Neural progenitor cell (in vitro differentiated cells): ENCODE results near the gene GADD45G. TPM values are rescaled to one million over a fixed set of nuclear protein-coding genes. Genes with fewer than 3 reads are reported as not detected.

Experiments used
- DNase-seq: peaks from one replicate; pipeline ENCODE4 v3.0.0-alpha.2; 2016; ENCODE audit warnings: low spot score
- H2AFZ ChIP-seq: fragments of 200-600 bp; sonication (generic); replicated peaks from 2 replicates; pipeline ENCODE4 v1.6.1; 2016; ENCODE audit warnings: antibody characterized with exemption
- H3F3A ChIP-seq: fragments of 200-600 bp; sonication (generic); 2 replicates; pipeline ENCODE4 v1.6.1; 2016; ENCODE audit warnings: antibody characterized with exemption, low read depth
- H3K27ac ChIP-seq: fragments of 200-600 bp; sonication (generic); 2 replicates; pipeline ENCODE4 v1.5.1; 2016; ENCODE audit warnings: mild to moderate bottlenecking
- H3K27me3 ChIP-seq: fragments of 200-600 bp; sonication (generic); 2 replicates; pipeline ENCODE4 v1.6.1; 2016; ENCODE audit warnings: mild to moderate bottlenecking, moderate library complexity
- H3K36me3 ChIP-seq: fragments of 200-600 bp; sonication (generic); 2 replicates; pipeline ENCODE4 v1.5.1; 2016
- H3K4me1 ChIP-seq: fragments of 200-600 bp; sonication (generic); 2 replicates; pipeline ENCODE4 v1.6.1; 2016; ENCODE audit warnings: mixed run types
- H3K4me2 ChIP-seq: fragments of 200-600 bp; sonication (generic); 2 replicates; pipeline ENCODE4 v1.6.1; 2016
- H3K4me3 ChIP-seq: fragments of 200-600 bp; sonication (generic); 2 replicates; pipeline ENCODE4 v1.5.1; 2016
- H3K79me2 ChIP-seq: fragments of 200-600 bp; sonication (generic); 2 replicates; pipeline ENCODE4 v1.6.1; 2016; ENCODE audit warnings: low read depth
- H3K9ac ChIP-seq: fragments of 200-600 bp; sonication (generic); 2 replicates; pipeline ENCODE4 v1.6.1; 2016
- H3K9me3 ChIP-seq: fragments of 200-600 bp; sonication (generic); 2 replicates; pipeline ENCODE4 v1.5.1; 2016; ENCODE audit warnings: low read depth
- H4K20me1 ChIP-seq: fragments of 200-600 bp; sonication (generic); 2 replicates; pipeline ENCODE4 v1.6.1; 2016; ENCODE audit warnings: low read depth
- H3K27ac Mint-ChIP-seq: 3 replicates; pipeline ENCODE4 v1.8.0; 2021; ENCODE audit warnings: mixed read lengths
- H3K27me3 Mint-ChIP-seq: 2 replicates; pipeline ENCODE4 v1.8.0; 2022; ENCODE audit warnings: low read depth, mild to moderate bottlenecking, inconsistent platforms, moderate library complexity, mixed read lengths; ENCODE audit not compliant: insufficient read depth
- H3K36me3 Mint-ChIP-seq: 3 replicates; pipeline ENCODE4 v1.8.0; 2021; ENCODE audit warnings: mixed read lengths
- H3K4me1 Mint-ChIP-seq: 3 replicates; pipeline ENCODE4 v1.8.0; 2021; ENCODE audit warnings: mixed read lengths
- H3K4me3 Mint-ChIP-seq: 3 replicates; pipeline ENCODE4 v1.8.0; 2021; ENCODE audit warnings: mild to moderate bottlenecking, moderate library complexity, mixed read lengths
- H3K9me3 Mint-ChIP-seq: 3 replicates; pipeline ENCODE4 v1.8.0; 2020; ENCODE audit warnings: mixed read lengths
- EZH2 ChIP-seq: fragments of 200-600 bp; sonication (generic); IDR thresholded peaks from 2 replicates; pipeline ENCODE4 v1.6.1; 2017; ENCODE audit warnings: antibody characterized with exemption, mild to moderate bottlenecking, moderate library complexity
- EZH2phosphoT487 ChIP-seq: fragments of 200-600 bp; sonication (generic); IDR thresholded peaks from 2 replicates; pipeline ENCODE4 v1.6.1; 2017; ENCODE audit warnings: antibody characterized with exemption
- total RNA-seq: library from RNA; depleted of rRNA; stranded (reverse); fragments of >200 nt; gene quantifications from 2 replicates; pipeline ENCODE4 v1.2.3, GENCODE V29; 2015; ENCODE audit warnings: low replicate concordance
- TF ChIP-seq, protein P1 (sequence below): fragments of 200-600 bp; sonication (generic); IDR thresholded peaks from 2 replicates; pipeline ENCODE4 v1.5.1; 2017; ENCODE audit warnings: antibody characterized with exemption, mild to moderate bottlenecking

GADD45G gene
- total RNA-seq, 1 donor from 2014 or later = not detected

DNA sequence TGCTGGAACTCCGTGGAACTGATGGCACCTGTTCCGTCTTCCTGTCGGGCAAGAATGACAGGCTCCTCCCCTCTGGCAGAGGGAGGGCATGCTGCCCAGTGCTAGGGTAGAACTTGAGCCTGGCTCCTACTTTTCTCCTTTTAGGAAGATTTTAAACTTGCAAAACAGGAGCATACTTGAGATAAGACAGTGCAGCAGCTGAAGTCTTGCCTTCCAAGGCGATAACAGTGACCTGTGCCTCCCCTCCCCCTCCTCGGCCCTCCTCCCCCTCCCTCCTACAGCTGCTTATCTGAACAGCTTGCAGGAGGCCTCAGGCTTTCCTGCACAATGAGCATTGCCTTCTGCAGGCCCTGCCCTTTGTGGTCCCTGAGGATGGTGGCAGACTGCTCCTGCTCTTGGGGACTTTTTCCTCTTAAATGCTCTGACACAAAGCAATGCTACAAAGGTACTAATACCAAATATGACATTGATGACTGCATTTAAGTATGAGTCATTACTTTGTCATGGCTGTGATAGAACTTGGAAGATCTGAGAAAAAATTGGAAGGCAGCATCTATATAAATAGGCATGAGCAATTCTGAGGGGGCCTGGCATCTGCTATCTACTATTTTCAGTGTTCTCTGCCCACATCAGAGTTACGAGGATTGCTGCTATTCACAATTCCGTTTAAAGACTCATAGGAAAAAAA, 2.0 kb downstream of the GADD45G start:
- no peak for TF ChIP-seq EZH2phosphoT487
- Mint-ChIP-seq H3K36me3 (peaks cover 4% of the 10 kb centered on the region), H3K4me1 (peaks cover 39% of the 10 kb centered on the region), H3K4me3 (peak overlapping the region; percentile 94), H3K9me3 (peaks cover 2% of the 10 kb centered on the region), H3K27me3 (peaks cover 22% of the 10 kb centered on the region), H3K27ac (peak overlapping the region; percentile 33)
- peak; percentile 76 for DNase-seq
- Histone ChIP-seq H4K20me1 (peaks cover 38% of the 10 kb centered on the region), H3K27me3 (peaks cover 76% of the 10 kb centered on the region), H3K9ac (no peak overlapping the region), H3K4me2 (peak overlapping the region; percentile 80), H3K4me1 (peaks cover 45% of the 10 kb centered on the region), H3K4me3 (peak overlapping the region; percentile 48), H3K9me3 (no peaks in the 10 kb centered on the region), H3K79me2 (no peaks in the 10 kb centered on the region), H3K36me3 (no peaks in the 10 kb centered on the region), H3K27ac (no peak overlapping the region), H2AFZ (no peak overlapping the region), H3F3A (peaks cover 33% of the 10 kb centered on the region)

DNA sequence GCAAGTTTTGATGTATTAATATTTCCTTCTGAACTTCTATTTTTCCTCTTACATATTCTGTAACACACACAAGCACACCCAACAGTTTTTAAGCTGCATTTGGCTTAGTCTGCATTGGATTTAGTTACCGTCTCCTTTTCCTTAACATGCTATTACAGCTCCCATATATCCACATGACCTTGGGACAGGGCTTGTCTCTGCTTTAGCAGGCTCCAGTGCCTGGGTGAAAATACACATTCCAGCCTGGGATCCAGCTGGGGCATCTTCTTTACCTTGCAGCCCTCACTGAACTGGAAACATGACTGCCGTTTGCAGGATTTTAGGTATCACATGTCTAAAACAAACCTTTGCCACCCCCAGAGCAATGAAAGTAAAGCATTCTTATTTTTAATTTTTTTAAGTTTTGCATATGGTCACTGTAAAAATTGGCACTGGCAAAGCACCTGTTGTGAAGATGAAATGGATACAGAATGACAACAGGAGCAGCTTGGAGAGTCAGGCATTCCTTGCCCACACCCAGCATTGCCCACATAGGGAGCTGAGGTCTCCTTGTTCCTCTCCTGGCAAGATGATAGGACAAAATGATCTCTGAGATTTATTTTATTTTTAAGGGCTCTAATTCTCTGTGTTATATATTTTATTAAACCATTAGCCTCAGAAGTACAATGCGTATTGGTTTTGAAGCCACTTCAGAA, 4.0 kb downstream of the GADD45G start:
- TF ChIP-seq EZH2 (no peak), EZH2phosphoT487 (no peak)
- TF ChIP-seq, protein P1, sequence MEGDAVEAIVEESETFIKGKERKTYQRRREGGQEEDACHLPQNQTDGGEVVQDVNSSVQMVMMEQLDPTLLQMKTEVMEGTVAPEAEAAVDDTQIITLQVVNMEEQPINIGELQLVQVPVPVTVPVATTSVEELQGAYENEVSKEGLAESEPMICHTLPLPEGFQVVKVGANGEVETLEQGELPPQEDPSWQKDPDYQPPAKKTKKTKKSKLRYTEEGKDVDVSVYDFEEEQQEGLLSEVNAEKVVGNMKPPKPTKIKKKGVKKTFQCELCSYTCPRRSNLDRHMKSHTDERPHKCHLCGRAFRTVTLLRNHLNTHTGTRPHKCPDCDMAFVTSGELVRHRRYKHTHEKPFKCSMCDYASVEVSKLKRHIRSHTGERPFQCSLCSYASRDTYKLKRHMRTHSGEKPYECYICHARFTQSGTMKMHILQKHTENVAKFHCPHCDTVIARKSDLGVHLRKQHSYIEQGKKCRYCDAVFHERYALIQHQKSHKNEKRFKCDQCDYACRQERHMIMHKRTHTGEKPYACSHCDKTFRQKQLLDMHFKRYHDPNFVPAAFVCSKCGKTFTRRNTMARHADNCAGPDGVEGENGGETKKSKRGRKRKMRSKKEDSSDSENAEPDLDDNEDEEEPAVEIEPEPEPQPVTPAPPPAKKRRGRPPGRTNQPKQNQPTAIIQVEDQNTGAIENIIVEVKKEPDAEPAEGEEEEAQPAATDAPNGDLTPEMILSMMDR = no peak
- Mint-ChIP-seq H3K27me3 (peaks cover 25% of the 10 kb centered on the region), H3K27ac (no peak overlapping the region), H3K4me3 (no peak overlapping the region), H3K4me1 (peaks cover 32% of the 10 kb centered on the region), H3K9me3 (peaks cover 3% of the 10 kb centered on the region), H3K36me3 (peaks cover 5% of the 10 kb centered on the region)
- Histone ChIP-seq H3K4me3 (no peak overlapping the region), H3K4me1 (peaks cover 39% of the 10 kb centered on the region), H3K9ac (no peak overlapping the region), H3K9me3 (no peaks in the 10 kb centered on the region), H3K36me3 (no peaks in the 10 kb centered on the region), H3K79me2 (no peaks in the 10 kb centered on the region), H3K27me3 (peaks cover 60% of the 10 kb centered on the region), H3F3A (peaks cover 26% of the 10 kb centered on the region), H4K20me1 (peaks cover 31% of the 10 kb centered on the region), H3K4me2 (no peak overlapping the region), H3K27ac (no peak overlapping the region), H2AFZ (no peak overlapping the region)
- no peak for DNase-seq

DNA sequence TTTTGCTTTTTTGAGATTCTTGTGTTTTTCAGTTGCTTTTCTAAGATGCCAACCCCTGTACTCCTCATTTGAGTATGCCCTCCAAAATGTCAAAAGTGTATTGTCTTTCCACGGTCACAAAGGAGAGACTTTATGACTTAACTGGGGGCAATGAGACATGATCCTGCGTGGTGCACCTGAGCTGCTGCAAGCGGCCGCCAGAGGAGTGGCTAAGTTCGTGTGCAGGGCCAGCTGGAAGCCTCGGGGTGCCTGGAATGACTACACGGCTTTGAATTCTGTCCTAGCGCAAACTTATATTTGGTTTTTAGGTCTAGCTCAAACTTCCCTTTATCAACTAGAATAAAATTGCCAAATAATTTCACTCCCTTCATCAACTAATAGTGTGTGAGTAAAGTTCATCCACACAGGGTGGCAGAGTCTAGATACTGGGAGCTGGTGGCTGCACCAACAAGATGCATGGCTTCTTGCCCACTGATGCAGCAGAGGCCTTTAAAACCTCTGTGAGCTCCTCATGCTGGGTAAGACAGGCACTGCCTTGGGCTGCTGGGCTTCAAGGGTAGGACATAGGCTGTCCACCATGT, 4.7 kb downstream of the GADD45G start:
- Mint-ChIP-seq H3K4me3 (no peak overlapping the region), H3K9me3 (peaks cover 3% of the 10 kb centered on the region), H3K27me3 (peaks cover 30% of the 10 kb centered on the region), H3K4me1 (peaks cover 38% of the 10 kb centered on the region), H3K36me3 (peaks cover 5% of the 10 kb centered on the region), H3K27ac (no peak overlapping the region)
- Histone ChIP-seq H3K4me1 (peaks cover 32% of the 10 kb centered on the region), H3K79me2 (no peaks in the 10 kb centered on the region), H2AFZ (no peak overlapping the region), H3K27ac (no peak overlapping the region), H3K9me3 (no peaks in the 10 kb centered on the region), H3K9ac (no peak overlapping the region), H3K27me3 (peaks cover 60% of the 10 kb centered on the region), H3F3A (peaks cover 19% of the 10 kb centered on the region), H3K4me2 (no peak overlapping the region), H4K20me1 (peaks cover 24% of the 10 kb centered on the region), H3K36me3 (no peaks in the 10 kb centered on the region), H3K4me3 (no peak overlapping the region)
- TF ChIP-seq, protein P1 = no peak
- TF ChIP-seq EZH2 (no peak), EZH2phosphoT487 (no peak)
- DNase-seq = no peak
